ENCODE measurements around the gene STOML1.
"Not testable (repeated sequence)": the region's sequence is repeated elsewhere in the genome, so short reads cannot be mapped to it uniquely, and the experiment has no call there.

Gene STOML1

DNA sequence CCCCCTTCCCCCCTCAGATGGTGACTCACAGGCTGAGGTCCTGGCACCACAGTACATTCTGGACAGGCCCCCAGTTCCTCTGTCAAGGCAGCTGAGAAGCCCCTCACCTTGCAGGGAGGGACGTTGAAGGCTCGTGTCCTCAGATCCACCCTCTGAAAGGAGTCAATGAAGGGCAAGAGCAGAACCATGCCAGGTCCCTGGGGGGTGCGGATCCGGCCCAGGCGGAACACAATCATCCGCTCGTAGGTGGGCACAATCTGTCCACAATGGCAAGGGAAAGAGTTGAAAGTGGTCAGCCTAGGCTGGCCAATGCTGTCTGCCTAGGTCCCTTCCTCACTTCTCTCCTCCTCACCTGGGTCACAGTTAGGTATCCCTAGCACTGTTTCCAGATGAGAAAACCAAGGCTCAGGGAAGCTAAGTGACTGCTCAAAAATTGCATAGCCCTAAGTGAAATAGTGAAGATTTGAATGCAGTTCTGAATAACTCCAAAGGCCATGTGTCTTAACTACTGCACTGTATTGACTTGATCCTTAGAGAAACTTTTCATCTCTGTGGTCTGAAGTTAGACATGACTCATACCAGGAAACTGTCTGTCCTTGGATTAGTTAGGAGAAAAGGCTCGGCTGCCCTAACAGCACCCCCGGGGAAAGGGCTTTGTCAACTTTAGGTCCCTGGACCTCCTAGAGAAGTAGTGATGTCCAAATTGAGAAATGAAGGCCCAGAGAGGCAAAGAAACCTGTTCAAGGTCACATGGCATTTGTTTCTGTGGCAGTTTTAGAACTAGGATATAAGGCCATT lies 2.9 kb downstream of the STOML1 start:
- no peak for DNase-seq
- in situ Hi-C loops (cut with MboI; ENCODE audit: low pct_unique_long_range_greater_than_20kb, low sequenced_read_pairs) = no loop called here

DNA sequence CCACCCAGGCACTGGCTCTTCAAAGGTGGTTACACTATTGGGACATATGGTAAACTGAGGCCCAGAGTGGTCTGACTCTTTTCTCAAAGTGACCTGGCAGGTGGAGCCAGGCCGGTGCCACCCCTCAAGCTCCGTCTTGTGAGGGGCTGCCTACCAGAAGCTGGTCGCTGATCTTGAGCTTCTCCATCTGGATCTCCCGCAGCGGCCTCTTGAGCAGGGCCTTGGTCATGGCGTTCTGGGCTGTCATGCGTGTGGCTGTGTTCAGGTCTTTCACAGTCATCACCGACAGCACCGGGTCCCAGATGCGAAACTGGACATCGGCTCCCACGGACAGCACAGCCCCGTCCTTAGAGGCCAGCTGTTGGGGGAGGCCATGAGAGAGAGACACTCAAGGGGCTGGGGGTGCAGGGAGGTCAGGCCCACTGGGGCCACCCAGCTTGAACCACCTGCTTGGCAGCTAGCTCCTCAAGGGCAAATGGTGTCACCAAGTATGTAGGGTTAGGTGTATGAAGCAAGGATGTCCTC lies 3.6 kb downstream of the STOML1 start:
- in situ Hi-C loops (cut with MboI; ENCODE audit: low pct_unique_long_range_greater_than_20kb, low sequenced_read_pairs) = no loop called here
- no peak for DNase-seq

DNA sequence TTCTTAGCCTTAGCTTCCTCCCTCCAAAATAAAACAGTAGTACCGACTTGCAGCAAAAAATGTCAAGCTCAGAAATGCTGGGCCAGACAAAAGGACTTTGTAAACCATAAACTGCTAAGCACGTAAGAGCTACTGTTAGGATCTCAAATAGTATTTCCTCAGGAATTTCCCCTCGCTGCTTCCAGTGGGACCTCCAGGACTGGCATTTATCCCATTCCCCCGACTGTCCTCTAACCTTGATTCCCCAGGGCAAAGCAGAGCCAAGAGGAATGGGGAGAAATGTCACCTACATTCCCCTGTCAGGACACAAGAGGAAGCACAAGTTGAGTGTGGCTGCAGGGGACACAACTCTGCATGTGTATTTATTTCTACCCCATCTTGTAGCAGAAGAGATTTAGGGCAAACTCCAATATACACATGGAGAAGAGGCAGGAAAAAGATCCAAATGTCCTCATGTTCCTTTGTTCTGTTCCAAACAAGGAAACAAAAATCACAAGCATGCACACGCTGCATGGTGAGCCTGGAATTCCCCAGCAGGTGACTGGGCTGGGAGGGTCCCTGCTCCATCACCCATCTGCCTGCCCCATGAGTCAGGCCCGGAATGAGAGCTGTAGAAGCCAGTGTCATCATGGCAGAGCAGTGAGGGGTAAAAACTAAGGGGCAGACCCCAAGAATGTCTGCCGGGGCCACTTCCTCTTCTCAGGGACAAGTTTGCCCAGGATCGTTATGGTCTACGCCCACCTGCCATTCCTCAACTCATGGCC lies 4.2 kb downstream of the STOML1 start:
- in situ Hi-C loops (cut with MboI; ENCODE audit: low pct_unique_long_range_greater_than_20kb, low sequenced_read_pairs) = no loop called here

DNA sequence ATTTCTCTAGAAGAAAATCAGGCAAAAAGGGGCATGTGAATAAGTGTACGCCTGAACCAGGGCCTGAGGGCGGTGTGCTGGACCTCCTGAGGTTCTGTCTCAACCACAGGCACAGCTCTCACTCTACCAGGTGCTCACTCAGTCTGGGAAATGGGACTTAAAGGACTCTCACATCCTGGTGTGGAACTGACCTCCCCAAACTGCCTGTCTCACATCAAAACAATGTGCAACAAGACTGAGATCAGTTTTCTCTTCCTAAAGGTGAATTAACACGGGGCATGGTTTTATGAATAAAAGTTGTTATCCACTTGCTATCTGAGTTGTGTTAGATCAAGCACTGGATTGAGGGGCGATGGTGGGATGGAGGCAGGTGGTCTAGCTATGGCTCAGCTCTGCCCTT lies 4.8 kb downstream of the STOML1 start:
- in situ Hi-C loops (cut with MboI; ENCODE audit: low pct_unique_long_range_greater_than_20kb, low sequenced_read_pairs) = no loop called here
- no peak for DNase-seq

More for the DNA sequence above, 4.2 kb downstream of the STOML1 start:
- peak; percentile 46 for DNase-seq

DNA sequence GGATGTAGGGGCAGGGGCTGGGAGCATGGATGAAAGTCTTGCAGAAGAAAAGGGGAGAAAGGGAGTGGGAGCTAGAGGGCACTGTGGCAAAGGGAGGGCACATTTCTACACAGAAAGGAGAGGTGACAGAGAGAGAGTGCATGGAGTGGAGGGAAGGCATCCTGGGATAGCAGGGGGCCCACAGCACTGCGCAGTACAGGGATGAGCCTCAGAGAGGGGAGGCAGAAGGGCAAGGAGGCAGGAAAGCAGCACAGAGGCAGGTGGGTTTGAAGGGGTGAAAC lies 5.4 kb downstream of the STOML1 start:
- in situ Hi-C loops (cut with MboI; ENCODE audit: low pct_unique_long_range_greater_than_20kb, low sequenced_read_pairs) = no loop called here
- no peak for DNase-seq

DNA sequence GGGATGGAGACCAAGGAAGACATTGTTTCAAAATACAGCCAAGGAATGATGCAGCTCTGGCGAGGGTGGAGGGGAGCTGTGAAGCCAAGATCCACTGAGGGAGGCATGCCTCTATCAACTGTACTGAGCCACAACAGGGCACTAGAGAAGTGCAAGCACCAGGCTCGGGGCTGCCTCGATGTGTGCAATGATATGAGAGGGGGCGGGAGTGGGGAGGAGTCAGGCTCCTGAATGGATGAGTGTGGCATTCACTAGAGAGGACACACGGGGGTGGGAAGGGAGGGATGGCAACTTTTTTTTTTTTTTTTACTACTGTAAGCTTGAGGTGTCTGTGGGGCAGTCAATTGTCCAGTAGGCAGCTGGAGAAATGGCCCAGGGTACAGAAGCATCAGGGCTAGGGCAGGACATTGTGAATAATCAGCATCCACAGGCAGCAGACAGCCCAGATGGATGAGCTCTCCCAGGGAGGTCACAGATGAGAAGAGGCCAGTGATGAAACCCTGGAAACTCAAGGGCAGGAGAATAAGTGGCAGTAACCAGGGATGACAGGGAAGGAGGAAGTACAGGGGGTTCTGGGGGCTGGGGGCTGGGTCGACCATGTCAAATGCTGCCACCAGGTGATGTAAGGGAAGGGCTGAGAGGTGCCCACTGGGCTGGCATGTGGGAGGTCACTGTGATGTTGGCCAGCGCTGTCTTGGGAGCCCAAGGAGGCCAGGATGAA lies 5.9 kb downstream of the STOML1 start:
- no peak for DNase-seq
- in situ Hi-C loops (cut with MboI; ENCODE audit: low pct_unique_long_range_greater_than_20kb, low sequenced_read_pairs) = no loop called here

DNA sequence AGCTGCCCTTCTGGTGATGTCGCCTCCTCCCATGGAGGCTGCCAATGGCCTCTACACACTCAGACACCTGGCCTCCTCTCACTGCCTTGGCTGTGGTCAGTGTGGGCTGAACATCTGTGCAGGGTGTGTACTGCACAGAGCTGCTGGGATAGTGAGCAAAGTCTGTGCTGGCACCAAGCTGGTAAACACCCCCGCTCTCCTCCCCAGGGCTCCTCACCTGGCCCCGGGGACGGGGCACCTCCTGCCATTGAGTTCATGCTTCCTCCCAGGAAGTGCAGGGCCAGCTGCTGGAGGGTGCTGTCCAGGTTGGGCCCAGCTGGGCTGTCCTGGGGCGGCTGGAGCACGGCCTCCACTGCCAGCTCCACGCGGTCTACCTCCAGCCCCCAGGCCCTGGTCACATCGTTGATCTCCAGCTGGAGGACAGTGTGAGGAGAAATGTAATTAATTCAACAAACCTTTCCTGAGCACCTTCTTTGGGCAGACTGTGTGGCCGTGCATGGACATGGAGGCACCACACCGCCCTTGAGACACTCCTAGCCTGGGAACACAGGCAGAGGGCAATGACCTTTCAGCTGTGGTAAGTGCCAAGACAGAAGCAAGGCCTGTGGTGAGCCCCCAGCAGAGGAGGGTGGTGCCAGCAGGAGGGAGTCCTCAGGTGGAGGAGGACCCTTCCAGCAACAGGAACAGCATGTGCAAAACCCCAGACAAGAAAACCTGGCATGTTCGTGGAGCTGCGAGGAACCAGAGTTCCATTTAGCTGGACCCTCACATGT lies 6.8 kb downstream of the STOML1 start:
- DNase-seq = peak; percentile 49
- in situ Hi-C loops (cut with MboI; ENCODE audit: low pct_unique_long_range_greater_than_20kb, low sequenced_read_pairs) = no loop called here

DNA sequence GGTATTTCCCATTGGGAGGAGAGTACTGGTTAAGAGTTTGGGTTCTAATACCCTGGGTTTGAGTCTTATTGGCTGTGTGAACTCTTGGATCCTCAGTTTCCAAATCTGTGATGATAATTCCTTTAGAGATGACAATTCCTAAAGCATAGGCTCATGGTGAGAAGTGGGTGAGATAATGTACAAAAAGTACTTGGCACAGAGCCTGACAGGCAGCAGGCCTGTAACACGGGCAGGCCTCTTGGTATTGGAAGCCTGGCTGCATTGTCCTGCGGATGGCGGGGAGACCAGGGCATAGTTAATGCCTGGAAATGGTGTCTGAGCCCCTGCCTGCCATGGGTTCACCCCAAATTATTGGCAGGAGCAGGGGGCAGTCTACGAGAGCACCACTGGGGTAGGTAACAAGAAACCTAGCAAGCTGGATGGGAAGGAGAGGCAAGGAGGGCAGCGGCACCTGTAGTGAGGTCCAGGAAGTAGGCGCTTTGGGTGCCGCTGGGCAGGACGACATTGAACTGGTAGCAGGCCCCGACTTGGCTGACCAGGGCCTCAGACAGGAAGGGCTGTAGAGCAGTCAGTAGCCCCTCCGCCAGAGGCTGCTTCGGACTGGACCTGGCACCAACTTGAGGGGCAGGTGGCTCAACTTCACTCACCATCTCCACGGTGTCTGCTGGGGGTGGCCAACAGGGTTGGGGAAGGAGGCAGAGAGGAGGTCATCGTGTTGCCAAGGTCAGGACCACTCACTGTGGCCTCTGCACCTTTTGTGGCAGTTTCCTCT lies 7.7 kb downstream of the STOML1 start:
- in situ Hi-C loops (cut with MboI; ENCODE audit: low pct_unique_long_range_greater_than_20kb, low sequenced_read_pairs) = no loop called here
- no peak for DNase-seq

DNA sequence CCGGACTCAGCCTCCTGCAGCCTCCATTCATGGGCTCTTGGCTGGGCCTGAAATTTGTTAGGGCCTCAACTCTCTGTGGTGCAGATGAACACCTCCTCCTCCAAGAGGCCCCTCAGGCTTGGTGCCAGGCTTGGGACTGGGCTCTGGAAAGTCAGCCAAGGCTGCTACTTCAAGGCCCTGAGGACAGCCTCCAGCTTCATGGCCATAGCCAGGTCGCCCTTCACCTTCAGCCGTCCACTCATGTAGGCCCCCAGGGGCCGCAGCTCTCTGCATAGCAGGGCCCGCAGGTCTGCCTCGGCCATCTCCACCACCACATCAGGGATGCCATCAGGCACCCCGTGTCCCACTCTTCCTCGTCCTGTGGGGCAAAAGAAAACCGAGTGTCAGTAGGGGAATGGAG lies 8.3 kb downstream of the STOML1 start:
- in situ Hi-C loops (cut with MboI; ENCODE audit: low pct_unique_long_range_greater_than_20kb, low sequenced_read_pairs) = no loop called here
- no peak for DNase-seq

DNA sequence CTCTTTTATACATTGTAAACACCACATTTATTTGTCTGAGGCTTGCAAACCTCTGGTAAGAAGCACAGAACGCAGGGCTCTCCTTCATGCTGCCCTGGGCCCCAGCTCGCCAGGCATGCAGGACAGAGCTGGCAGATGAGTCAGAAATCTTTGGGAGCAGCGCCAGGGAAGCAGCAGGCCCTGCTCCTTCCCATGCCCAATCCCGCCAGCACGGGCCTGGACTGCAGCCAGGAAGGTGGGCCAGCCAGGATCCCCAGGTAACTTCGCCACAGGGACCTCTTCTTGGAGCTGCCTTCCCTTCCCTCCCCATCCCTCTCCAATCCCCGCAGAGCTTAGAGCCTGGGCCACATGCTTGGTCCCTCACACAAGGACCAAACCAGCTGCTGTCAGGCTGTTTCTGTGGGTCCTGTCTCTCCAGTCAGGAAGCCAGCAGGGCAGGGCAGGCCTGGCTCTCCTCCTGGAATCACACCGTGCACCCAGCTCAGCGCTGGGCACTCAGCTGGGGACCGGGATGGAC lies 8.8 kb downstream of the STOML1 start:
- in situ Hi-C loops (cut with MboI; ENCODE audit: low pct_unique_long_range_greater_than_20kb, low sequenced_read_pairs) = no loop called here
- no peak for DNase-seq

DNA sequence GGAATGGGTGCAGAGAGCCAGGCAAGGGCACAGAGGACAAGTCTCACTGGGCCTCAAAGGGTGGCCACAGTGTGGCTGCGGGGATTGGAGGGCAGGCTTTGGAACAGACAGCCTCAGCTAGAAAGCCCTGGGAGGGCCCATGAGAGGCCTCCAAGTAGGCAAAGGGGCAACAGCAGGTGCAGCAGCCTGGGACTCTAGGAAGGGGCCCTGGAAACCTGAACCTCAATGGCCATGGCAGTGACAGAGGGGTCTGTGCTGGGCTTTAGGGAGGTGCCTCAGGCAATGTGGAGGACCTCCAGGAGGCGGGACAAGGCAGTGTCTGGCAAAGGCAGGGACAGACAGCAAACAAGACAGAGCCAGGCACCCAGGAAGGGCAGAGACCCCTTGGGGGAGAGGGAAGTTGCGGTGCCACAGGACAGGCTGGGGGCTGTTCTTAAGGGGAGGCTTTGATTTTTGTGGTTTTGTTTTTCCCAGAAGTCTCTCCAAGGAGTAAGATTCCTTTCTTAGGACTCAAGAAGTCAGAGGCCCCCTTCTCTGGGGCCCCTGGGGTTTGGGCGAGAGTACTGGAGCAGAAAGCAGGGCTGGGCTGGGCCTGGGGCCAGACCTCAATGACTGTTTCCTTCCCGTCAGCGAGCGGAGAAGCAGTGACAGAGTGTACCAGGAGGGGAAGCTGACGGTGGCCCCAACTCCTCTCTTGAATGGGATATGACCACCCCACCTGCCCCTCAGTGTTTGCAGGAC lies 9.7 kb downstream of the STOML1 start:
- peak; percentile 90 for DNase-seq
- in situ Hi-C loops (cut with MboI; ENCODE audit: low pct_unique_long_range_greater_than_20kb, low sequenced_read_pairs) = no loop called here

DNA sequence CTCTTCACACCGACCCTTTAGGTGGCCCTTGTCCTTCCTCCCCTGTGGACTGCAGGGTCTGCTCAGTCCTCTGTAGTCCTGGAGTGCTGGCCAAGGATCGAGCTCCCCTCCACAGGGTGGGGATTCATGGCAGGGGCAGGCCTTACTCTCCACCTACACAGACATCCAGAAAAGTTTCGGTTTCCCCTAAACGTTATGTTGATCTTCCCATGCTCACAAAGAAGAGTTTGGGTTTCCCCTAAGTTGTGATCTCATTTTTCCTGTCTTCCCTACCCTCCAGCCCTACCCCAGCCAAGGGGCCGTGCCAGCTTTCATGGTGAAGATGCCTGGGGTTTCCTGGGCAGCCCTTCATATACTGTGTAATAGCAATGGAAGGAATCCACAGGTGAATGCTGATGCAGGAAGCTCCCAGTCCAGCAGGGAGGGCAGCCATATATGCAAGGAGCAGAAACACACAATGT lies 10.3 kb downstream of the STOML1 start:
- in situ Hi-C loops (cut with MboI; ENCODE audit: low pct_unique_long_range_greater_than_20kb, low sequenced_read_pairs) = no loop called here
- DNase-seq = no peak

DNA sequence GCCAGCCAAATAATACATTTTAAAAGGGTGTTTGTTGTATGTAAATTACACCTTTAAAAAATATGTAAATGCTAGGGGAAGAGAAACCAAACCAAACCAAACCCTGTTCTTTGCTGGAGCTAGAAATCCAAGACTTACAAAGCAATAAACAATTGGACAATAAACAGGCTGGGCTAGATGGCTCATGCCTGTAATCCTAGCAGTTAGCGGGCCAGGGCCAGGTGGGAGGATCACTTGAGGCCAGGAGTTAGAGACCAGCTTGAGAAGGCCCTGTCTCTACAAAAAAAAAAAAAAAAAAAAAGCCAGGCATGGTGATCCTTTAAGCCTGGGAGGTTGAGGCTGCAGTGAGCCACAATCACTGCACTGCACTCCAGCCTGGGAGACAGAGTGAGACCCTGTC lies 12.5 kb downstream of the STOML1 start:
- DNase-seq = no peak
- in situ Hi-C loops (cut with MboI; ENCODE audit: low pct_unique_long_range_greater_than_20kb, low sequenced_read_pairs) = no loop called here

DNA sequence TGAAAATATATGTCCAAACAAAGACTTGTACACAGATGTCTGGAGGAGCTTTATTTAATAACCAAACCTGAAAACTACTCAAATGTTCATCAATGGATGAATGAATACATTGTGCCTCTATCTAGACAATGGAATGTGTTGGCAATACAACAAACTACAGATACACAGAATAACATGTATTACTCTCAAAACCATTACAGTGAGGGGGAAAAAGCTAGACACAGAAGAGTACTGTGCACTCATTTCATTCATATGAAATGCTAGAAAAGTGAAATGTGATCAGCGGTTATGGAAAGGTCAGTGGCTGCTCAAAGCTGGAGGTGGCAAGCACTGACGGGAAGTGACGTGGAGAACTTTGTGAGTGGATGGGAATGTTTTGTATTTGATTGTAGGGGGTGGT lies 13.2 kb downstream of the STOML1 start:
- in situ Hi-C loops (cut with MboI; ENCODE audit: low pct_unique_long_range_greater_than_20kb, low sequenced_read_pairs) = no loop called here

DNA sequence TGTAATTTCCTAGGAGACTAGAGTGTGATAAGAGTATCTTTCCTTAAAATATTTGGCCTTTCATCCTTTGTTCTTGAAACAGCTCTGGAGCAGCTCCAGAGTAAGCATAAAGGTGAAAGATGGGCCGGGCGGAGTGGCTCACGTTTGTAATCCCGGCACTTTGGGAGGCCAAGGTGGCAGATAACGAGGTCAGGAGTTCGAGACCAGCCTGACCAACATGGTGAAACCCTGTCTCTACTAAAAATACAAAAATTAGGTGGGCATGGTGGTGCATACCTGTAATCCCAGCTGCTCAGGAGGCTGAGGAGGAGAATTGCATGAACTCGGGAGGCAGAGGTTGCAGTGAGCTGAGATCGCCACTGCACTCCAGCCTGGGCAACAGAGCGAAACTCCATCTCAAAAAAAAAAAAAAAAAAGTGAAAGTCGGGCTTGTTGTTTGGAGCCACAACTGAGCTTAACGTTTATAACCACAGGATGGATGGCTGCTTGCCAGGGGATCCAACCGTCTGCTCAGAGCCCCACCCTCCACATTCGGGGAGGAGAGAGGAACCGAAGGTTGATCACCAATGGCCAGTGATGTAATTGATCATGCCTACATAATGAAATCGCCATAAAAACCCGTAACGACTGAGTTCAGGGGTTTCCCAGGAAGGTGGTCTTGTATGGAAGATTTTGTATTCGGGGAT lies 16.5 kb downstream of the STOML1 start:
- in situ Hi-C loops (cut with MboI; ENCODE audit: low pct_unique_long_range_greater_than_20kb, low sequenced_read_pairs) = not testable (repeated sequence)
- peak; percentile 96 for DNase-seq

More for the DNA sequence above, 13.2 kb downstream of the STOML1 start:
- no peak for DNase-seq

DNA sequence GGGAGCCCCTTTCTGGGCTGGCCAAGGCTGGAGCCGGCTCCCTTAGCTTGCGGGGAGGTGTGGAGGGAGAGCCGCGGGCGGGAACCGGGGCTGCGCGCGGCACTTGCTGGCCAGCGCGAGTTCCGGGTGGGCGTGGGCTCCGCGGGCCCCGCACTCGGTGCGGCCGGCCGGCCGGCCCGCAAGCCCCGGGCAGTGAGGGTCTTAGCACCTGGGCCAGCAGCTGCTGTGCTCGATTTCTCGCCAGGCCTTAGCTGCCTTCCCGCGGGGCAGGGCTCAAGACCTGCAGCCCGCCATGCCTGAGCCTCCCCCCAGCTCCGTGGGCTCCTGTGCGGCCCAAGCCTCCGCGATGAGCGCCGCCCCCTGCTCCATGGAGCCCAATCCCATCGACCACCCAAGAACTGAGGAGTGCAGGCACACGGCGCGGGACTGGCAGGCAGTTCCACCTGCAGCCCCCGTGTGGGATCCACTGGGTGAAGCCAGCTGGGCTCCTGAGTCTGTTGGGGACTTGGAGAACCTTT lies 18.4 kb downstream of the STOML1 start:
- in situ Hi-C loops (cut with MboI; ENCODE audit: low pct_unique_long_range_greater_than_20kb, low sequenced_read_pairs); DNase-seq: not testable (repeated sequence)

All from KBM-7 (cell line).